ENCODE measurements around the gene PTPRG. TPM values are rescaled to one million over a fixed set of nuclear protein-coding genes. Genes with fewer than 3 reads are reported as not detected.

The PTPRG gene
- total and polyA plus RNA-seq, 11 donors, result 8.0 to 48.5 (median 35.4) TPM

DNA sequence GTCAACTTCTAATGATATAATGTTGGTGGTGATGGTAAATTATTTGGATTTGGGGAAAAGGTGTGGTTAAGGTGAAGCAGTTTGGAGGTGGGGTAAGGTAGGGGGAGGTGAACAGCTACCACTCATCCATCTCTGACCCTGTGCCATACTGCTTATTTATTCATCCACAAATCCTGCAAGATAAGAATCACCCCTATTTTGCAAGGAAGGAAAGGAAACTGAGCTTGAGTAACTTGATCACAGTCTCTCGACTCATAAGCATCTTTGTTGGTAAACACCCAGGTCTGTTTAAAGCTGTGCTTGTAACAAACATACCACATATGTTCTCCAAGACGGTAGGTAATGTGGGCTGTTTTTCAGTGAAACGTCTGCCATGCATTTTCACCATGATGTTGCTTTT, 67.3 kb downstream of the PTPRG start:
- Histone ChIP-seq H3K4me3 (no peak overlapping the region), H3K27me3 (no peaks in the 10 kb centered on the region), H3K36me3 (peaks cover 0 to 17% (median 0%) of the 10 kb centered on the region in 9 donors), H3K27ac (no peak overlapping the region), H3K9me3 (peaks cover 0 to 10% (median 1%) of the 10 kb centered on the region in 12 donors), H3K4me1 (peaks cover 0 to 33% (median 25%) of the 10 kb centered on the region in 12 donors)
- ATAC-seq, result no peak
- TF ChIP-seq, protein P1, sequence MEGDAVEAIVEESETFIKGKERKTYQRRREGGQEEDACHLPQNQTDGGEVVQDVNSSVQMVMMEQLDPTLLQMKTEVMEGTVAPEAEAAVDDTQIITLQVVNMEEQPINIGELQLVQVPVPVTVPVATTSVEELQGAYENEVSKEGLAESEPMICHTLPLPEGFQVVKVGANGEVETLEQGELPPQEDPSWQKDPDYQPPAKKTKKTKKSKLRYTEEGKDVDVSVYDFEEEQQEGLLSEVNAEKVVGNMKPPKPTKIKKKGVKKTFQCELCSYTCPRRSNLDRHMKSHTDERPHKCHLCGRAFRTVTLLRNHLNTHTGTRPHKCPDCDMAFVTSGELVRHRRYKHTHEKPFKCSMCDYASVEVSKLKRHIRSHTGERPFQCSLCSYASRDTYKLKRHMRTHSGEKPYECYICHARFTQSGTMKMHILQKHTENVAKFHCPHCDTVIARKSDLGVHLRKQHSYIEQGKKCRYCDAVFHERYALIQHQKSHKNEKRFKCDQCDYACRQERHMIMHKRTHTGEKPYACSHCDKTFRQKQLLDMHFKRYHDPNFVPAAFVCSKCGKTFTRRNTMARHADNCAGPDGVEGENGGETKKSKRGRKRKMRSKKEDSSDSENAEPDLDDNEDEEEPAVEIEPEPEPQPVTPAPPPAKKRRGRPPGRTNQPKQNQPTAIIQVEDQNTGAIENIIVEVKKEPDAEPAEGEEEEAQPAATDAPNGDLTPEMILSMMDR (IDR thresholded peaks at IDR 0.05), result no peak
- no peak for TF ChIP-seq POLR2A (IDR thresholded peaks at IDR 0.05)
- intact Hi-C loops (cut with DNase I), result no loop called here
- WGBS, 4 donors, result 80 to 87% (median 81%) methylated on average over 3 of the region's 3 CpGs
- DNase-seq, result no peak

DNA sequence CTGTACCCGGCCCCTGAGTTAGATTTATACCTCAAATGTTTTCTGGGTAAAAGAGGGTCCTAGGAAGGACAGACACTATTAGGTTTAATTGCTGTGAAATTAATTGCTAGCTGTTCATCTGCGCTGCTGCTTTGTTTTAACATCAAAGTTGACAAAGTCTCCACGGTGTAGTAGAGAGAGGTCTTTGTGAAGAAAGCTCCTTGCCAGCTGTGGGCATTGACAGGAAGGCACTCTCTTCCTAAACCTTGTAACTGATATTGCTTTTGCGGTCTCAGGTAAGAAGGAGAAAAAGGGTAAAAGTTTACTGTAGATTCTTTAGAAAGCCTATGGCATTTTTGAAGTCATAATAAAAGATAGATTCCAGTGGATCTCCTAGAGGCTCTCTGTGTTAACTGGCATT, 68.1 kb downstream of the PTPRG start:
- no peak for DNase-seq
- TF ChIP-seq, protein P1 (IDR thresholded peaks at IDR 0.05), result no peak
- no peak for TF ChIP-seq POLR2A (IDR thresholded peaks at IDR 0.05)
- Histone ChIP-seq H3K4me3 (no peak overlapping the region), H3K27ac (no peak overlapping the region), H3K36me3 (peaks cover 0 to 11% (median 0%) of the 10 kb centered on the region in 9 donors), H3K4me1 (peaks cover 0 to 33% (median 25%) of the 10 kb centered on the region in 12 donors), H3K27me3 (no peaks in the 10 kb centered on the region), H3K9me3 (peaks cover 0 to 10% (median 2%) of the 10 kb centered on the region in 12 donors)
- intact Hi-C loops (cut with DNase I), result no loop called here
- ATAC-seq, result no peak
- WGBS, 4 donors, result 84 to 93% (median 91%) methylated on average over 4 of the region's 4 CpGs

DNA sequence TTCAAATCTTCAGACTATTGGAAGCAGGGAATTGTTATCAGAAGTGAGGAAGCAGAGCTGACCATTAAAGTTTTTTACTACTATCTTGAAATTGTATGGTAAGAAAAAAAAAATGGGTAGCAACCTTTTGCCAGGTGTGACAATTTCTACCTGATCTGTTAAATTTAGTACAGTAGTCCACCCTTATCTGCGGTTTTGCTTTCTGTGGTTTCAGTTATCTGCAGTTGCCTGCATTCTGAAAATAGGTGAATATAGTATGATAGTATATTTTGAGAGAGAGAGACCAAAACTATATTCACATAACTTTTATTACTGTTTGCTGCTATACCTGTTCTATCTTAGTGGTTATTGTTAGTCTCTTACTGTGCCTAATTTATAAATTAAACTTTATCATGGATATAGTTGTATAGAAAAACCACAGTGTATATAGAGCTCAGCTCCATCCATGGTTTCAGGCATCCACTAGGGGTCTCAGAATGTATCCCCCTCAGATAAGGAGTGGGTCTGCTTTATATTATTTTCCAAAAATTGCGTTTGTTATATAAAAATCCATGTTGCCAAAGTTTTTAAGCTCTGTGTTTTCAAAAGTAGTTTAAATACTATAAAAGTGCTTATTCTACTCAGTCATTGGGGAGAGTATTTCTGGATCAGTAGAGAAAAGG, 69.9 kb downstream of the PTPRG start:
- TF ChIP-seq, protein P1 (IDR thresholded peaks at IDR 0.05), result no peak
- TF ChIP-seq POLR2A (IDR thresholded peaks at IDR 0.05), result no peak
- ATAC-seq, result no peak
- no peak overlapping the region for H3K4me3 ChIP-seq
- H3K9me3 ChIP-seq, result peaks cover 0 to 10% (median 2%) of the 10 kb centered on the region in 12 donors
- no peaks in the 10 kb centered on the region for H3K27me3 ChIP-seq
- H3K4me1 ChIP-seq, result peaks cover 0 to 44% (median 28%) of the 10 kb centered on the region in 12 donors
- 83 to 88% (median 86%) methylated on average over 2 of the region's 2 CpGs for WGBS, 4 donors
- DNase-seq, result no peak
- intact Hi-C loops (cut with DNase I), result no loop called here
- H3K36me3 ChIP-seq, result no peaks in the 10 kb centered on the region
- no peak overlapping the region for H3K27ac ChIP-seq

DNA sequence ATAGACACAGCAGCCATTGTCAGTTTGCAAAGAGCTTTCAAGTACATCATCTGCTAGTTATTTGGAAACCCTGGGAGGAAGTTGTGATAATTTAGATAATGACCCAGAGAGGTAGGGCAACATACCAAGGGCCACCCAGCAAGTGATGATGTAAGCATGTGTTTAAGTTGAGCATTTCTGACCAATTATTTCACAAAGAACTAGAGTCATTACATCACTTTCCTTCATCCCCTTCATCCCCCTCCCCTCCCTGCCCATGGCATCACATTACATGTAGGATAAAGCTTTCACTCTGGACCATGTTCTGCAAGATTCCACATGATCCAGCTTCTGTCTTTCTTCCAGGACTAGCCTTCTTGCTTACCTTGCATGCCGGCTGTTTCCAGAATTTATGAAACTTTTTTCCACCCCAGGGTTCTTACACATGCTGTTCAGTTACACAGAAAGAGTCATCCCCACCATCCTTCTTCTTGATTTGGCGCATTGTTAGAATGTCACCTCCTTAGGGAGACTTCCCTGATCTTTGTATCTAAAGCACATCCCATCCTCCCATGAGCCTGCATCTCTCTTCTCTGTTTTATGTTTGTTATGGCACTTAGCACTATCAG, 71.3 kb downstream of the PTPRG start:
- Histone ChIP-seq H3K9me3 (peaks cover 0 to 10% (median 2%) of the 10 kb centered on the region in 12 donors), H3K27me3 (no peaks in the 10 kb centered on the region), H3K36me3 (no peaks in the 10 kb centered on the region), H3K4me3 (no peak overlapping the region), H3K27ac (no peak overlapping the region), H3K4me1 (peaks cover 0 to 41% (median 23%) of the 10 kb centered on the region in 12 donors)
- TF ChIP-seq, protein P1 (IDR thresholded peaks at IDR 0.05), result no peak
- no peak for TF ChIP-seq POLR2A (IDR thresholded peaks at IDR 0.05)
- WGBS, 4 donors, result 97 to 99% (median 98%) methylated on average over 2 of the region's 2 CpGs
- ATAC-seq, result no peak
- DNase-seq, result no peak
- intact Hi-C loops (cut with DNase I), result no loop called here
